Right lobe of liver (tissue), 4 donors: ENCODE results near the gene BCKDHA.
"Not testable (repeated sequence)": the region's sequence is repeated elsewhere in the genome, so short reads cannot be mapped to it uniquely, and the experiment has no call there.

ENCODE experiments used
- POLR2A ChIP-seq: fragments of 450-650 bp; IDR thresholded peaks from one replicate; pipeline ENCODE4 v1.6.1; 2017; ENCODE audit warnings: antibody characterized with exemption, mild to moderate bottlenecking
- TF ChIP-seq, protein P1 (sequence below), 4 donors: fragments of 200-600 bp in 3 of 4; fragments of 450-650 bp in 1 of 4; IDR thresholded peaks; one replicate each; pipeline versions ENCODE4 v1.5.1 to v1.8.0; 2016 to 2022; ENCODE audit warnings: antibody characterized with exemption in 4 of 4, mild to moderate bottlenecking in 2 of 4
- donor health status: DM: no; HTN: no; CAD: no.
- donor health status: DM: no; HTN: no; CAD: no.
- donor health status: DM: no; HTN: yes; CAD: no.

- TF ChIP-seq POLR2A: not testable (repeated sequence)
- TF ChIP-seq, protein P1, sequence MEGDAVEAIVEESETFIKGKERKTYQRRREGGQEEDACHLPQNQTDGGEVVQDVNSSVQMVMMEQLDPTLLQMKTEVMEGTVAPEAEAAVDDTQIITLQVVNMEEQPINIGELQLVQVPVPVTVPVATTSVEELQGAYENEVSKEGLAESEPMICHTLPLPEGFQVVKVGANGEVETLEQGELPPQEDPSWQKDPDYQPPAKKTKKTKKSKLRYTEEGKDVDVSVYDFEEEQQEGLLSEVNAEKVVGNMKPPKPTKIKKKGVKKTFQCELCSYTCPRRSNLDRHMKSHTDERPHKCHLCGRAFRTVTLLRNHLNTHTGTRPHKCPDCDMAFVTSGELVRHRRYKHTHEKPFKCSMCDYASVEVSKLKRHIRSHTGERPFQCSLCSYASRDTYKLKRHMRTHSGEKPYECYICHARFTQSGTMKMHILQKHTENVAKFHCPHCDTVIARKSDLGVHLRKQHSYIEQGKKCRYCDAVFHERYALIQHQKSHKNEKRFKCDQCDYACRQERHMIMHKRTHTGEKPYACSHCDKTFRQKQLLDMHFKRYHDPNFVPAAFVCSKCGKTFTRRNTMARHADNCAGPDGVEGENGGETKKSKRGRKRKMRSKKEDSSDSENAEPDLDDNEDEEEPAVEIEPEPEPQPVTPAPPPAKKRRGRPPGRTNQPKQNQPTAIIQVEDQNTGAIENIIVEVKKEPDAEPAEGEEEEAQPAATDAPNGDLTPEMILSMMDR (IDR thresholded peaks at IDR 0.05): not testable (repeated sequence)
Measured at GRCh38 chr19:41408846-41409245, 11.2 kb downstream of the BCKDHA start.
